Body of pancreas (tissue), 4 donors: ENCODE data around the gene ITPK1. TPM values are rescaled to one million over a fixed set of nuclear protein-coding genes. Genes with fewer than 3 reads are reported as not detected.

Experiments
- ATAC-seq: fragments of 150-250 bp; one replicate; pipeline ENCODE4 v1.9.1; 2016
- DNase-seq, 4 donors: peaks; one replicate each; pipeline ENCODE4 v3.0.0-alpha.2; 2019
- H3K27ac ChIP-seq, 4 donors: fragments of 200-600 bp; sonication (generic); 1 replicate in 3 of 4; 2 replicates in 1 of 4; pipeline versions ENCODE4 v1.5.1 to v1.6.1; 2016 to 2019; ENCODE audit warnings: mild to moderate bottlenecking in 1 of 4, mixed read lengths in 1 of 4, moderate library complexity in 1 of 4
- H3K27me3 ChIP-seq, 2 donors: fragments of 200-600 bp; sonication (generic); one replicate each; pipeline ENCODE4 v1.6.0; 2016; ENCODE audit warnings: mild to moderate bottlenecking in 1 of 2
- H3K36me3 ChIP-seq, 2 donors: fragments of 200-600 bp; sonication (generic); replicated peaks in 1 of 2; 2 replicates each; pipeline ENCODE4 v1.5.1; 2016; ENCODE audit warnings: low read depth in 2 of 2; ENCODE audit not compliant: insufficient read depth in 1 of 2
- H3K4me1 ChIP-seq: fragments of 200-600 bp; sonication (generic); one replicate; pipeline ENCODE4 v1.6.0; 2016
- H3K4me3 ChIP-seq, 2 donors: fragments of 200-600 bp; sonication (generic); 1 replicate in 1 of 2; 2 replicates in 1 of 2; pipeline ENCODE4 v1.5.1; 2016 to 2019
- H3K9me3 ChIP-seq, 3 donors: fragments of 200-600 bp; sonication (generic); 1 replicate in 2 of 3; 2 replicates in 1 of 3; pipeline ENCODE4 v1.5.1; 2016
- CTCF ChIP-seq, 7 experiments: fragments of 450-650 bp in 4 of 7; fragments of 200-600 bp in 3 of 7; sonication (generic) in 3 of 7; IDR thresholded peaks; one replicate each; pipeline ENCODE4 v1.5.1; 2016 to 2019; ENCODE audit warnings: antibody characterized with exemption in 7 of 7
- POLR2A ChIP-seq, 3 donors: fragments of 450-650 bp; IDR thresholded peaks; one replicate each; pipeline ENCODE4 v1.6.1; 2016; ENCODE audit warnings: antibody characterized with exemption in 3 of 3, mild to moderate bottlenecking in 2 of 3
- WGBS, 2 donors: methylation state at CpG; one replicate each; pipeline ENCODE4 v1.1.5; 2017; 5-methylcytosine and 5-hydroxymethylcytosine counted together
- intact Hi-C: fragments of 100-400 bp; cut with DNase I; formaldehyde crosslinking; loops from one replicate; pipeline ENCODE4 v1.15.1; 2023
- total RNA-seq, 2 donors: library from RNA; depleted of rRNA; stranded (reverse); fragments of >200 nt; gene quantifications; one replicate each; pipeline ENCODE4 v1.1.0, GENCODE V29; 2016

ITPK1 gene
- total RNA-seq, 2 donors from 2014 or later, result 30.1 to 32.6 TPM

- H3K27ac ChIP-seq, result peak overlapping the region in 1 of 4 donors; percentile 37
- no peak for ATAC-seq
- intact Hi-C loops, result no loop called here
- H3K9me3 ChIP-seq, result no peaks in the 10 kb centered on the region
- no peak overlapping the region for H3K4me3 ChIP-seq
- no peaks in the 10 kb centered on the region for H3K36me3 ChIP-seq
- peak in 2 of 4 donors; percentile 34 to 72 for DNase-seq
- peaks cover 37% of the 10 kb centered on the region for H3K4me1 ChIP-seq
- no peaks in the 10 kb centered on the region for H3K27me3 ChIP-seq
- TF ChIP-seq CTCF (IDR thresholded peaks at IDR 0.05) (no peak), POLR2A (IDR thresholded peaks at IDR 0.05) (no peak)
- 80 to 81% methylated on average over 7 of the region's 7 CpGs for WGBS, 2 donors
These were observed 10.4 kb downstream of the ITPK1 start for GRCh38 chr14:93105362-93105761.

GRCh38 chr14:93104961-93105360 lies 10.8 kb downstream of the ITPK1 start:
- Histone ChIP-seq H3K4me3 (no peak overlapping the region), H3K9me3 (no peaks in the 10 kb centered on the region), H3K27ac (peak overlapping the region in 1 of 4 donors; percentile 37), H3K36me3 (no peaks in the 10 kb centered on the region), H3K4me1 (peaks cover 41% of the 10 kb centered on the region), H3K27me3 (no peaks in the 10 kb centered on the region)
- DNase-seq (no peak), ATAC-seq (no peak)
- intact Hi-C loops, result no loop called here
- WGBS, 2 donors, result 60 to 76% methylated on average over 5 to 6 of the region's 6 CpGs
- TF ChIP-seq POLR2A (IDR thresholded peaks at IDR 0.05) (no peak), CTCF (IDR thresholded peaks at IDR 0.05) (peak in 2 of 7 experiments; percentile 5 to 8)

- DNase-seq (peak in 1 of 4 donors; percentile 54), ATAC-seq (no peak)
- Histone ChIP-seq H3K27me3 (no peaks in the 10 kb centered on the region), H3K36me3 (no peaks in the 10 kb centered on the region), H3K27ac (peak overlapping the region in 1 of 4 donors; percentile 0), H3K9me3 (no peaks in the 10 kb centered on the region), H3K4me3 (no peak overlapping the region), H3K4me1 (peaks cover 55% of the 10 kb centered on the region)
- WGBS, 2 donors, result 74 to 84% methylated on average over 9 of the region's 9 CpGs
- TF ChIP-seq CTCF (IDR thresholded peaks at IDR 0.05), result no peak
- no peak for TF ChIP-seq POLR2A (IDR thresholded peaks at IDR 0.05)
- intact Hi-C loops, result no loop called here
These were observed 12.2 kb downstream of the ITPK1 start for GRCh38 chr14:93103392-93104080.

GRCh38 chr14:93102141-93102540 lies 13.6 kb downstream of the ITPK1 start:
- ATAC-seq (no peak), DNase-seq (no peak)
- intact Hi-C loops, result no loop called here
- Histone ChIP-seq H3K9me3 (no peaks in the 10 kb centered on the region), H3K27ac (no peak overlapping the region), H3K27me3 (no peaks in the 10 kb centered on the region), H3K4me1 (peaks cover 50% of the 10 kb centered on the region), H3K36me3 (no peaks in the 10 kb centered on the region), H3K4me3 (no peak overlapping the region)
- TF ChIP-seq CTCF (IDR thresholded peaks at IDR 0.05) (no peak), POLR2A (IDR thresholded peaks at IDR 0.05) (no peak)
- 87 to 93% methylated on average over 6 to 10 of the region's 10 CpGs for WGBS, 2 donors

- no peaks in the 10 kb centered on the region for H3K9me3 ChIP-seq
- no peak for ATAC-seq
- WGBS, 2 donors, result 73 to 84% methylated on average over 3 to 6 of the region's 6 CpGs
- H3K36me3 ChIP-seq, result no peaks in the 10 kb centered on the region
- no peak for DNase-seq
- H3K27ac ChIP-seq, result no peak overlapping the region
- no peak overlapping the region for H3K4me3 ChIP-seq
- peaks cover 47% of the 10 kb centered on the region for H3K4me1 ChIP-seq
- intact Hi-C loops, result no loop called here
- H3K27me3 ChIP-seq, result no peaks in the 10 kb centered on the region
- TF ChIP-seq POLR2A (IDR thresholded peaks at IDR 0.05) (no peak), CTCF (IDR thresholded peaks at IDR 0.05) (no peak)
These were observed 14.5 kb downstream of the ITPK1 start for GRCh38 chr14:93101181-93101580.
